H9 (cell line): ENCODE measurements around the gene CDC14A. TPM values are rescaled to one million over a fixed set of nuclear protein-coding genes. Genes with fewer than 3 reads are reported as not detected.
A peak's percentile ranks its signal among the peaks of the same experiment; 100 is the strongest.

ENCODE experiments used
- DNase-seq: peaks from one replicate; pipeline ENCODE4 v3.0.0-alpha.2; 2017
- H2AFZ ChIP-seq: one replicate; pipeline ENCODE4 v1.6.1; 2013; ENCODE audit warnings: mild to moderate bottlenecking, low read length, control low read depth, moderate library complexity
- H2AK5ac ChIP-seq: 2 replicates; pipeline ENCODE4 v1.6.1; 2013; ENCODE audit warnings: low read length, control low read depth, mixed read lengths; ENCODE audit not compliant: insufficient read length
- H2BK120ac ChIP-seq: one replicate; pipeline ENCODE4 v1.6.1; 2013; ENCODE audit warnings: low read depth, mild to moderate bottlenecking, low read length, control low read depth, inconsistent platforms; ENCODE audit not compliant: poor library complexity, severe bottlenecking
- H2BK12ac ChIP-seq: 2 replicates; pipeline ENCODE4 v1.6.1; 2013; ENCODE audit warnings: low read length, control low read depth, mixed read lengths, low read depth; ENCODE audit not compliant: insufficient read length
- H2BK15ac ChIP-seq: 2 replicates; pipeline ENCODE4 v1.6.1; 2013; ENCODE audit warnings: low read depth, low read length, control low read depth
- H2BK20ac ChIP-seq: one replicate; pipeline ENCODE4 v1.6.1; 2013; ENCODE audit warnings: low read depth, mild to moderate bottlenecking, low read length, control low read depth, inconsistent platforms; ENCODE audit not compliant: poor library complexity, severe bottlenecking
- H2BK5ac ChIP-seq: 2 replicates; pipeline ENCODE4 v1.6.1; 2013; ENCODE audit warnings: low read length, control low read depth, mixed read lengths; ENCODE audit not compliant: insufficient read length
- H3K14ac ChIP-seq: 2 replicates; pipeline ENCODE4 v1.6.1; 2013; ENCODE audit warnings: low read length, control low read depth; ENCODE audit not compliant: insufficient read depth
- H3K18ac ChIP-seq: 2 replicates; pipeline ENCODE4 v1.6.1; 2013; ENCODE audit warnings: low read depth, mild to moderate bottlenecking, mixed read lengths, low read length, control low read depth; ENCODE audit not compliant: insufficient read length
- H3K23ac ChIP-seq: 2 replicates; pipeline ENCODE4 v1.6.1; 2013; ENCODE audit warnings: low read length, control low read depth, mixed read lengths, low read depth; ENCODE audit not compliant: insufficient read length
- H3K23me2 ChIP-seq: 2 replicates; pipeline ENCODE4 v1.6.1; 2013; ENCODE audit warnings: low read depth, mild to moderate bottlenecking, mixed read lengths, low read length, control low read depth; ENCODE audit not compliant: insufficient read length, poor library complexity, severe bottlenecking
- H3K27ac ChIP-seq: 2 replicates; pipeline ENCODE4 v1.5.1; 2013; ENCODE audit warnings: low read length, control low read depth, mixed read lengths, low read depth; ENCODE audit not compliant: insufficient read length
- H3K27me3 ChIP-seq: 2 replicates; pipeline ENCODE4 v1.6.1; 2013; ENCODE audit warnings: low read length, control low read depth, inconsistent platforms; ENCODE audit not compliant: insufficient read depth
- H3K4ac ChIP-seq: 2 replicates; pipeline ENCODE4 v1.6.1; 2013; ENCODE audit warnings: low read depth, mild to moderate bottlenecking, control low read depth, inconsistent platforms, low read length, moderate library complexity
- H3K4me1 ChIP-seq: 2 replicates; pipeline ENCODE4 v1.6.1; 2013; ENCODE audit warnings: low read length, control low read depth, inconsistent platforms; ENCODE audit not compliant: insufficient read depth
- H3K4me2 ChIP-seq: 2 replicates; pipeline ENCODE4 v1.6.1; 2013; ENCODE audit warnings: low read length, control low read depth, mixed read lengths; ENCODE audit not compliant: insufficient read length, insufficient read depth
- H3K56ac ChIP-seq: 2 replicates; pipeline ENCODE4 v1.6.1; 2013; ENCODE audit warnings: low read depth, mild to moderate bottlenecking, mixed read lengths, low read length, control low read depth; ENCODE audit not compliant: insufficient read length
- H3K79me1 ChIP-seq: 2 replicates; pipeline ENCODE4 v1.6.1; 2013; ENCODE audit warnings: low read depth, mild to moderate bottlenecking, moderate library complexity, low read length, control low read depth, inconsistent platforms; ENCODE audit not compliant: insufficient read depth, poor library complexity, severe bottlenecking
- H3K79me2 ChIP-seq: 2 replicates; pipeline ENCODE4 v1.6.1; 2013; ENCODE audit warnings: low read length, control low read depth, inconsistent platforms; ENCODE audit not compliant: insufficient read depth
- H3K9ac ChIP-seq: 2 replicates; pipeline ENCODE4 v1.6.1; 2013; ENCODE audit warnings: low read length, control low read depth, mixed read lengths; ENCODE audit not compliant: insufficient read length; ENCODE audit errors: extremely low read depth
- H3K9me3 ChIP-seq: one replicate; pipeline ENCODE4 v1.6.1; 2013; ENCODE audit warnings: low read depth, low read length, inconsistent platforms; ENCODE audit not compliant: control insufficient read depth
- H3T11ph ChIP-seq: one replicate; pipeline ENCODE4 v1.6.1; 2013; ENCODE audit warnings: mild to moderate bottlenecking, low read length, control low read depth, inconsistent platforms
- H4K20me1 ChIP-seq: one replicate; pipeline ENCODE4 v1.6.1; 2013; ENCODE audit not compliant: control insufficient read depth, insufficient read length, insufficient read depth
- H4K5ac ChIP-seq: 2 replicates; pipeline ENCODE4 v1.6.1; 2013; ENCODE audit warnings: low read depth, mild to moderate bottlenecking, mixed read lengths, low read length, control low read depth; ENCODE audit not compliant: insufficient read length
- H4K8ac ChIP-seq: replicated peaks from 2 replicates; pipeline ENCODE4 v1.6.1; 2013; ENCODE audit warnings: low read length, control low read depth, mixed read lengths, low read depth; ENCODE audit not compliant: insufficient read length
- H4K91ac ChIP-seq: 2 replicates; pipeline ENCODE4 v1.6.1; 2013; ENCODE audit warnings: low read depth, mild to moderate bottlenecking, moderate library complexity, mixed read lengths, low read length, control low read depth; ENCODE audit not compliant: insufficient read length
- H3K27ac Mint-ChIP-seq, 3 experiments: 2 replicates in 2 of 3; 3 replicates in 1 of 3; pipeline ENCODE4 v1.8.0; 2020 to 2021; ENCODE audit warnings: mixed read lengths in 3 of 3, mild to moderate bottlenecking in 1 of 3, moderate library complexity in 1 of 3
- H3K27me3 Mint-ChIP-seq: 2 replicates; pipeline ENCODE4 v1.8.0; 2021; ENCODE audit warnings: low read depth, mild to moderate bottlenecking, moderate library complexity, mixed read lengths
- H3K36me3 Mint-ChIP-seq, 3 experiments: 2 replicates in 2 of 3; 3 replicates in 1 of 3; pipeline ENCODE4 v1.8.0; 2020 to 2021; ENCODE audit warnings: low read depth in 3 of 3, mixed read lengths in 3 of 3; ENCODE audit not compliant: insufficient read depth in 1 of 3
- H3K4me1 Mint-ChIP-seq, 2 experiments: 2 replicates each; pipeline ENCODE4 v1.8.0; 2020; ENCODE audit warnings: mixed read lengths in 2 of 2
- H3K4me3 Mint-ChIP-seq, 2 experiments: 2 replicates in 1 of 2; 3 replicates in 1 of 2; pipeline ENCODE4 v1.8.0; 2020 to 2021; ENCODE audit warnings: mild to moderate bottlenecking in 2 of 2, mixed read lengths in 2 of 2, moderate library complexity in 1 of 2
- H3K9me3 Mint-ChIP-seq, 2 experiments: 2 replicates in 1 of 2; 3 replicates in 1 of 2; pipeline ENCODE4 v1.8.0; 2020; ENCODE audit warnings: mild to moderate bottlenecking in 2 of 2, mixed read lengths in 2 of 2, moderate library complexity in 1 of 2
- CTCF ChIP-seq: fragments of 200-600 bp; sonication (generic); conservative IDR thresholded peaks from 3 replicates; pipeline ENCODE4 v1.8.0; 2021; ENCODE audit warnings: antibody characterized with exemption, mild to moderate bottlenecking
- WGBS: extraction: QIAGEN DNeasy Blood & Tissue Kit; methylation state at CpG from one replicate; pipeline ENCODE4 v1.1.7; 2013; ENCODE audit warnings: missing lambda C conversion rate, low lambda C conversion rate, mixed read lengths; ENCODE audit not compliant: insufficient read length; ENCODE audit errors: extremely low coverage; 5-methylcytosine and 5-hydroxymethylcytosine counted together
- total RNA-seq: library from RNA; stranded (reverse); gene quantifications from 2 replicates; pipeline ENCODE4 v1.2.1, GENCODE V29; 2021

CDC14A gene
- total RNA-seq, 1 experiment from 2014 or later, result 8.9 TPM

DNA sequence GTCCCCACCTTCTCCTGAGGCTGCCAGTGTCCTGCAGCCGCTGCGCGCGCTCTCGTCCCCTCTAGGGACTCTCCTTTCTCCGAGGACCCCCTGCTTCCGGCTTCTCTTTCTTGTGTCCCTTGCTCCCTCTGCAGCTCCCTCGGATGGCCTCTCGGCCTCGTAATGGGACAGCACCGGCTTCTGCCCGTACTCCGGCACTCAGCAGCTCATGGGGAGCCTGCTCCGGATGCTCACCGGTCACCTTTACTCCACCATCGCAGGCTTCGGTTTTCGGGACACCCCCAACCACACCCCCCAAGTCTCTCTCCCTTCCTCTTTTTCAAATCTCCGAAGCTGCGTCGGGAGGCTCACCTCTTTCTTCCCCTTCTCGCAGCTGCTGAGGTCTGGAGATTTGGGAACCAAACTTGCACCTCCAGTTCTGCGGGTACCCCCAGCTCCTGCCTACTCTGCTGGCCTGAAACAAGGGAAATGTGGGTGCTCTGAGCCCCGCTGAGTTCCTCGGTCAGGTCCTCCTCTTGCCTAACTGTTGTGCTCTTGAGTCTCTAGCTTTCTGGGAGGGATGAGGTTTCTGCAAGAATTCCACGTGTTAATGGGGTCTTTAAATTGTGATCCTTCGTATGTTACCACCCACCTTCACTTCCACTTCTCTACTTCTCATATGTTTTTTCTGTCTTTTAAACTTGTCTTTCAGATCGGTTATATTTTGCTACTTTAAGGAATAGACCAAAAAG lies 930 bp downstream of the CDC14A start:
- WGBS, result no CpG with 5 or more reads among the region's 28 CpGs
- Histone ChIP-seq H2BK5ac (no peak overlapping the region), H3K23me2 (peaks cover 7% of the 10 kb centered on the region), H2BK120ac (no peak overlapping the region), H3K4me1 (peaks cover 4% of the 10 kb centered on the region; the same call in 1 of the 2 replicates), H2BK15ac (no peak overlapping the region), H4K91ac (no peak overlapping the region), H3K79me1 (peaks cover 4% of the 10 kb centered on the region), H2AFZ (no peak overlapping the region), H2BK12ac (no peak overlapping the region), H3K79me2 (no peaks in the 10 kb centered on the region), H2AK5ac (no peak overlapping the region), H3K4me2 (peak overlapping the region; percentile 87), H3K9ac (peak overlapping the region; percentile 65), H3K56ac (no peak overlapping the region), H3K14ac (peak overlapping the region; percentile 97), H4K20me1 (no peaks in the 10 kb centered on the region), H3K18ac (peak overlapping the region; percentile 93), H3K23ac (no peak overlapping the region), H3K9me3 (no peaks in the 10 kb centered on the region), H3K27ac (no peak overlapping the region), H3K27me3 (no peaks in the 10 kb centered on the region), H3T11ph (no peak overlapping the region), H3K4ac (no peak overlapping the region), H2BK20ac (no peak overlapping the region), H4K8ac (no peak overlapping the region), H4K5ac (no peak overlapping the region)
- H3K9me3 Mint-ChIP-seq, result no peaks in the 10 kb centered on the region; a peak in 2 of 5 replicates
- peaks cover 3 to 8% (median 5%) of the 10 kb centered on the region in 3 experiments for H3K36me3 Mint-ChIP-seq
- H3K4me3 Mint-ChIP-seq, result peak overlapping the region; percentile 92 to 97
- no peak for DNase-seq
- TF ChIP-seq CTCF, result no peak
- peaks cover 23 to 33% of the 10 kb centered on the region in 2 experiments for H3K4me1 Mint-ChIP-seq
- H3K27ac Mint-ChIP-seq, result peak overlapping the region; percentile 82 to 97 (median 92); a peak in 6 of 7 replicates
- no peaks in the 10 kb centered on the region; the same call in 1 of the 2 replicates for H3K27me3 Mint-ChIP-seq
